Tibial nerve (tissue), 3 donors: ENCODE measurements around the gene PISD.

Experiments
- POLR2A ChIP-seq, 2 donors: fragments of 450-650 bp; IDR thresholded peaks; one replicate each; pipeline ENCODE4 v1.6.1; 2017; ENCODE audit warnings: antibody characterized with exemption in 2 of 2, mild to moderate bottlenecking in 2 of 2, moderate library complexity in 2 of 2
- TF ChIP-seq, protein P1 (sequence below), 5 experiments: fragments of 200-600 bp in 3 of 5; fragments of 450-650 bp in 2 of 5; sonication (generic) in 3 of 5; IDR thresholded peaks; one replicate each; pipeline ENCODE4 v1.5.1; 2016 to 2019; ENCODE audit warnings: antibody characterized with exemption in 5 of 5, mild to moderate bottlenecking in 3 of 5, moderate library complexity in 2 of 5

DNA sequence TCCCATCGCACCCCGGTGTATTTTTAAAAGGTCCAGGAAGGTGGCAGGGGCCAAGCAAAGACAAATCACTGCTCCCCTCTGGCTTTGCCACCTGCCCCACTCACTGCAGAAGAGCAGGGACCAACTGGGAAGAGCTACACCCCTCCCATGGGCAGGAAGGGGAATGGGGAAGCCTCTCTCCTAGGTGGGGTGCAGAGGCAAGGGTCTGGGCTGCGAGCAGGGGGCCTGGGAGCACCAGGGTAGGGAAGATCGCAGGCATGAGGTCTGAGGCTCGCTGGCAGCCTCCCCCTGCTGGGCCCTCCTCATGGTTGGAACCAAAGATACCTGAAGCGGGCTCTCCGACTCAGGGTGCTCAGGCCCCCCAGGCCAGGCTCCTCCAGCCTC lies 36.8 kb downstream of the PISD start:
- TF ChIP-seq, protein P1, sequence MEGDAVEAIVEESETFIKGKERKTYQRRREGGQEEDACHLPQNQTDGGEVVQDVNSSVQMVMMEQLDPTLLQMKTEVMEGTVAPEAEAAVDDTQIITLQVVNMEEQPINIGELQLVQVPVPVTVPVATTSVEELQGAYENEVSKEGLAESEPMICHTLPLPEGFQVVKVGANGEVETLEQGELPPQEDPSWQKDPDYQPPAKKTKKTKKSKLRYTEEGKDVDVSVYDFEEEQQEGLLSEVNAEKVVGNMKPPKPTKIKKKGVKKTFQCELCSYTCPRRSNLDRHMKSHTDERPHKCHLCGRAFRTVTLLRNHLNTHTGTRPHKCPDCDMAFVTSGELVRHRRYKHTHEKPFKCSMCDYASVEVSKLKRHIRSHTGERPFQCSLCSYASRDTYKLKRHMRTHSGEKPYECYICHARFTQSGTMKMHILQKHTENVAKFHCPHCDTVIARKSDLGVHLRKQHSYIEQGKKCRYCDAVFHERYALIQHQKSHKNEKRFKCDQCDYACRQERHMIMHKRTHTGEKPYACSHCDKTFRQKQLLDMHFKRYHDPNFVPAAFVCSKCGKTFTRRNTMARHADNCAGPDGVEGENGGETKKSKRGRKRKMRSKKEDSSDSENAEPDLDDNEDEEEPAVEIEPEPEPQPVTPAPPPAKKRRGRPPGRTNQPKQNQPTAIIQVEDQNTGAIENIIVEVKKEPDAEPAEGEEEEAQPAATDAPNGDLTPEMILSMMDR (IDR thresholded peaks at IDR 0.05) = no peak
- TF ChIP-seq POLR2A (IDR thresholded peaks at IDR 0.05) = no peak
